Ovary (tissue), 1 donor: ENCODE measurements around the gene PI4KB.

Experiments
- EP300 ChIP-seq: sonication (generic); formaldehyde crosslinking; IDR thresholded peaks from one replicate; pipeline ENCODE4 v1.6.1; 2017; ENCODE audit warnings: antibody characterized with exemption
- POLR2A ChIP-seq: fragments of 450-650 bp; IDR thresholded peaks from one replicate; pipeline ENCODE4 v1.6.1; 2017; ENCODE audit warnings: antibody characterized with exemption, mild to moderate bottlenecking, moderate library complexity

DNA sequence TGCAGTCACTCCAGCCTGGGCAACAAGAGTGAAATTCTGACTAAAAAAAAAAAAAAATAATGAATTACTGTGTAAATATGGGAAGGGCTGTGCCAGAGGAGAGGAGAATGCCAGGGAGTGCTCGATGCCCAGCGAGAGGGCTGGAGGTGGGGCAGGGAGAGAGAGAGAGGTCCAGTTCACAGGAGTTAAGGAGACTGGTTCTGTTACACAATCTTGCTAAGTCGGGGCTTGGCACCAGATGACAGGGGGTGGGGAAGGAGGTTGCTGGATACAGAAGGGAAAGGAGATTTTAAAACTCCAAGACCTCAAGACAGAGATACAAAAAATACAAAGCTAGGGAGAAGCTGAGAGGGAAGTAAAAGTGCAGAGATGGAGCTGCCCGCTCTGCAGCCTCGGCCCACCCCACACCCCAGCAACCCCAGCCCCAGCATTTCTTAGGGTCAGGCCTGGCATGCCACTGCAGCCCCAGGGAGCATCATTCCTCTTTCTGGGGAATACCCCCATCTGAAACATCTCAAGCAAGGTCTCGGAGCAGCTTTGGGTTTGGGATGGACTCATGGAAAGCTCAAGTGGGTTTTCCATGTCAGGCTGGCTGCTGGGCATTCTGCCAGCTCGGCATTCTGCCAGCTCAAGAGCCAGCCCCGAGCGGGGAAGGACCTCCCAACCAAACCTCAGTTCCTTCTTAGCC lies 44.3 kb upstream of the PI4KB start:
- TF ChIP-seq EP300 (no peak), POLR2A (no peak)
